ENCODE data around the gene ALG2. TPM values are rescaled to one million over a fixed set of nuclear protein-coding genes. Genes with fewer than 3 reads are reported as not detected.

The ALG2 gene
- total and polyA plus RNA-seq, 9 of the 15 experiments (the other 6 are each of a cell fraction or from before 2014, with no cell fraction given), result 4.9 to 41.9 (median 20.2) TPM

DNA sequence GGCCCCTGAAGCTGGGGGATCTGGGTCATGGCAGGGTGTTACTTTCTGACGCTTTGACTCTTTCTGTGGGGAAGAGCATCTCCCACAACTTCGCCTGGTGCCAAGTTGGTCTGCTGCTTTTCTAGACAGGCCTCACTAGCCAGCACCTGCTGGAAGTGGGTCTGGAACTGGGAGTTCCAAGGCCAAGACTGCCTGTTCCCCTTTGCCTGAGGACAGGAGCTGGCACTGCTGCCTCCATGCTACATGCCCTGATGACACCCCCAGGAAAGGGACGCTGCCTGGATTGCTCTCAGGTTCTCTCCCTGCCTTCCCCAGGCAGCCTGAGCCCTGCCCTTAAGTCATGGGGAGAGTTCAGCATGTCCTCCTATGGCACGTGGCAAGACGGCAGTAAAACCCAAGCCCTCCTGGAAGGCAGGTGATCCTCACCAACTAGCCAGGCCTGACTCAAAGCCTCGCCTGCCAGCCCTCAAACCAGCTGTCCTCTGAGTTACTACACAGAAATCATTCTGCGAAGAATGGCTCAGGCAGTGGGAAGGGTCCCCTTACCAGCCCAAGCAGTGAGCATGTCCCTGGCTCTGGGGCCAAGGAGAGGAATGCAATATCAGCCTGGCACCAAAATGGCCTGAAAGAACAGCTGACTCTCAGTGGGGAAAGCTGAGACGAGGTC, 36.1 kb upstream of the ALG2 start:
- WGBS (ENCODE audit: insufficient coverage, low coverage, missing lambda C conversion rate), result 37% methylated on average over 8 of the region's 8 CpGs
- POLR2A ChIA-PET, result interaction anchor here (0.6 to 1.1 kb wide), 3 partner anchors 35 to 1471 kb away, joined by 3 to 5 read pairs (median 3); partner anchors contain the start of genes ALG2 and SEC61B
- no peak overlapping the region for H3K9ac ChIP-seq (ENCODE audit: insufficient read depth in 1 of 2, low read depth in 2 of 2, low read length in 2 of 2)
- no peak overlapping the region for H3K4me3 ChIP-seq
- FAIRE-seq, result no peak
- no peaks in the 10 kb centered on the region for H3K9me3 ChIP-seq (replicated peaks; ENCODE audit: control insufficient read depth, insufficient read depth, low read depth, low read length)
- no peak overlapping the region for H2AFZ ChIP-seq (ENCODE audit: low read depth, low read length)
- H3K79me2 ChIP-seq (ENCODE audit: control insufficient read depth, insufficient read depth, low read length), result no peaks in the 10 kb centered on the region
- CTCF ChIA-PET (ENCODE audit: low intra/inter-chr PET ratio), result no interaction called here
- H3K4me2 ChIP-seq (ENCODE audit: insufficient read depth, low read length), result no peak overlapping the region
- H3K9me1 ChIP-seq (ENCODE audit: control insufficient read depth, insufficient read depth, low read length), result no peaks in the 10 kb centered on the region
- in situ Hi-C loops (cut with MboI) (loop anchor here (25.0 kb wide), 1 partner anchor 754 kb away; no protein-coding TSS in a partner anchor), intact Hi-C loops (cut with micrococcal nuclease) (no loop called here)
- H3K4me1 ChIP-seq (replicated peaks in 1 of 2; ENCODE audit: control insufficient read depth in 2 of 2, insufficient read depth in 2 of 2, low read length in 2 of 2), result peaks cover 8 to 13% of the 10 kb centered on the region in 2 experiments; a peak in 4 of 5 replicates
- H3K27ac ChIP-seq (ENCODE audit: extremely low read depth, low read depth, low read length), result no peak overlapping the region
- DNase-seq (ENCODE audit: extremely low read depth in 1 of 4, low spot score in 3 of 4), result no peak
- H4K20me1 ChIP-seq (replicated peaks; ENCODE audit: control insufficient read depth, insufficient read depth, low read length), result 0 out of 2 replicates have a peak, but pooled peaks cover 3% of the 10 kb centered on the region
- no TSS peak for BruUV-seq (replicated peaks)
- ATAC-seq, result no peak
- peaks cover 0 to 5% of the 10 kb centered on the region in 2 experiments; a peak in 2 of 5 replicates for H3K27me3 ChIP-seq (ENCODE audit: control insufficient read depth in 2 of 2, insufficient read depth in 2 of 2, low read length in 2 of 2)
- H3K36me3 ChIP-seq (ENCODE audit: control insufficient read depth, insufficient read depth, low read length), result no peaks in the 10 kb centered on the region
- TF ChIP-seq CHCHD3 (CRISPR knock-in tag; IDR thresholded peaks at IDR 0.05) (no peak), ZNF133 (CRISPR knock-in tag; IDR thresholded peaks at IDR 0.05) (no peak), ESRRB (CRISPR knock-in tag; IDR thresholded peaks at IDR 0.05; ENCODE audit: borderline replicate concordance) (no peak), POLR2G (IDR thresholded peaks at IDR 0.05; ENCODE audit: low read depth, low read length) (no peak), CHD1 (IDR thresholded peaks at IDR 0.05; ENCODE audit: low read length) (no peak), GTF2F1 (IDR thresholded peaks at IDR 0.05; ENCODE audit: low read depth, low read length) (no peak), ZNF431 (CRISPR knock-in tag; IDR thresholded peaks at IDR 0.05) (no peak)
- TF ChIP-seq, protein P1, sequence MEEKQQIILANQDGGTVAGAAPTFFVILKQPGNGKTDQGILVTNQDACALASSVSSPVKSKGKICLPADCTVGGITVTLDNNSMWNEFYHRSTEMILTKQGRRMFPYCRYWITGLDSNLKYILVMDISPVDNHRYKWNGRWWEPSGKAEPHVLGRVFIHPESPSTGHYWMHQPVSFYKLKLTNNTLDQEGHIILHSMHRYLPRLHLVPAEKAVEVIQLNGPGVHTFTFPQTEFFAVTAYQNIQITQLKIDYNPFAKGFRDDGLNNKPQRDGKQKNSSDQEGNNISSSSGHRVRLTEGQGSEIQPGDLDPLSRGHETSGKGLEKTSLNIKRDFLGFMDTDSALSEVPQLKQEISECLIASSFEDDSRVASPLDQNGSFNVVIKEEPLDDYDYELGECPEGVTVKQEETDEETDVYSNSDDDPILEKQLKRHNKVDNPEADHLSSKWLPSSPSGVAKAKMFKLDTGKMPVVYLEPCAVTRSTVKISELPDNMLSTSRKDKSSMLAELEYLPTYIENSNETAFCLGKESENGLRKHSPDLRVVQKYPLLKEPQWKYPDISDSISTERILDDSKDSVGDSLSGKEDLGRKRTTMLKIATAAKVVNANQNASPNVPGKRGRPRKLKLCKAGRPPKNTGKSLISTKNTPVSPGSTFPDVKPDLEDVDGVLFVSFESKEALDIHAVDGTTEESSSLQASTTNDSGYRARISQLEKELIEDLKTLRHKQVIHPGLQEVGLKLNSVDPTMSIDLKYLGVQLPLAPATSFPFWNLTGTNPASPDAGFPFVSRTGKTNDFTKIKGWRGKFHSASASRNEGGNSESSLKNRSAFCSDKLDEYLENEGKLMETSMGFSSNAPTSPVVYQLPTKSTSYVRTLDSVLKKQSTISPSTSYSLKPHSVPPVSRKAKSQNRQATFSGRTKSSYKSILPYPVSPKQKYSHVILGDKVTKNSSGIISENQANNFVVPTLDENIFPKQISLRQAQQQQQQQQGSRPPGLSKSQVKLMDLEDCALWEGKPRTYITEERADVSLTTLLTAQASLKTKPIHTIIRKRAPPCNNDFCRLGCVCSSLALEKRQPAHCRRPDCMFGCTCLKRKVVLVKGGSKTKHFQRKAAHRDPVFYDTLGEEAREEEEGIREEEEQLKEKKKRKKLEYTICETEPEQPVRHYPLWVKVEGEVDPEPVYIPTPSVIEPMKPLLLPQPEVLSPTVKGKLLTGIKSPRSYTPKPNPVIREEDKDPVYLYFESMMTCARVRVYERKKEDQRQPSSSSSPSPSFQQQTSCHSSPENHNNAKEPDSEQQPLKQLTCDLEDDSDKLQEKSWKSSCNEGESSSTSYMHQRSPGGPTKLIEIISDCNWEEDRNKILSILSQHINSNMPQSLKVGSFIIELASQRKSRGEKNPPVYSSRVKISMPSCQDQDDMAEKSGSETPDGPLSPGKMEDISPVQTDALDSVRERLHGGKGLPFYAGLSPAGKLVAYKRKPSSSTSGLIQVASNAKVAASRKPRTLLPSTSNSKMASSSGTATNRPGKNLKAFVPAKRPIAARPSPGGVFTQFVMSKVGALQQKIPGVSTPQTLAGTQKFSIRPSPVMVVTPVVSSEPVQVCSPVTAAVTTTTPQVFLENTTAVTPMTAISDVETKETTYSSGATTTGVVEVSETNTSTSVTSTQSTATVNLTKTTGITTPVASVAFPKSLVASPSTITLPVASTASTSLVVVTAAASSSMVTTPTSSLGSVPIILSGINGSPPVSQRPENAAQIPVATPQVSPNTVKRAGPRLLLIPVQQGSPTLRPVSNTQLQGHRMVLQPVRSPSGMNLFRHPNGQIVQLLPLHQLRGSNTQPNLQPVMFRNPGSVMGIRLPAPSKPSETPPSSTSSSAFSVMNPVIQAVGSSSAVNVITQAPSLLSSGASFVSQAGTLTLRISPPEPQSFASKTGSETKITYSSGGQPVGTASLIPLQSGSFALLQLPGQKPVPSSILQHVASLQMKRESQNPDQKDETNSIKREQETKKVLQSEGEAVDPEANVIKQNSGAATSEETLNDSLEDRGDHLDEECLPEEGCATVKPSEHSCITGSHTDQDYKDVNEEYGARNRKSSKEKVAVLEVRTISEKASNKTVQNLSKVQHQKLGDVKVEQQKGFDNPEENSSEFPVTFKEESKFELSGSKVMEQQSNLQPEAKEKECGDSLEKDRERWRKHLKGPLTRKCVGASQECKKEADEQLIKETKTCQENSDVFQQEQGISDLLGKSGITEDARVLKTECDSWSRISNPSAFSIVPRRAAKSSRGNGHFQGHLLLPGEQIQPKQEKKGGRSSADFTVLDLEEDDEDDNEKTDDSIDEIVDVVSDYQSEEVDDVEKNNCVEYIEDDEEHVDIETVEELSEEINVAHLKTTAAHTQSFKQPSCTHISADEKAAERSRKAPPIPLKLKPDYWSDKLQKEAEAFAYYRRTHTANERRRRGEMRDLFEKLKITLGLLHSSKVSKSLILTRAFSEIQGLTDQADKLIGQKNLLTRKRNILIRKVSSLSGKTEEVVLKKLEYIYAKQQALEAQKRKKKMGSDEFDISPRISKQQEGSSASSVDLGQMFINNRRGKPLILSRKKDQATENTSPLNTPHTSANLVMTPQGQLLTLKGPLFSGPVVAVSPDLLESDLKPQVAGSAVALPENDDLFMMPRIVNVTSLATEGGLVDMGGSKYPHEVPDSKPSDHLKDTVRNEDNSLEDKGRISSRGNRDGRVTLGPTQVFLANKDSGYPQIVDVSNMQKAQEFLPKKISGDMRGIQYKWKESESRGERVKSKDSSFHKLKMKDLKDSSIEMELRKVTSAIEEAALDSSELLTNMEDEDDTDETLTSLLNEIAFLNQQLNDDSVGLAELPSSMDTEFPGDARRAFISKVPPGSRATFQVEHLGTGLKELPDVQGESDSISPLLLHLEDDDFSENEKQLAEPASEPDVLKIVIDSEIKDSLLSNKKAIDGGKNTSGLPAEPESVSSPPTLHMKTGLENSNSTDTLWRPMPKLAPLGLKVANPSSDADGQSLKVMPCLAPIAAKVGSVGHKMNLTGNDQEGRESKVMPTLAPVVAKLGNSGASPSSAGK (IDR thresholded peaks at IDR 0.05), result no peak
- TF ChIP-seq, protein P2, sequence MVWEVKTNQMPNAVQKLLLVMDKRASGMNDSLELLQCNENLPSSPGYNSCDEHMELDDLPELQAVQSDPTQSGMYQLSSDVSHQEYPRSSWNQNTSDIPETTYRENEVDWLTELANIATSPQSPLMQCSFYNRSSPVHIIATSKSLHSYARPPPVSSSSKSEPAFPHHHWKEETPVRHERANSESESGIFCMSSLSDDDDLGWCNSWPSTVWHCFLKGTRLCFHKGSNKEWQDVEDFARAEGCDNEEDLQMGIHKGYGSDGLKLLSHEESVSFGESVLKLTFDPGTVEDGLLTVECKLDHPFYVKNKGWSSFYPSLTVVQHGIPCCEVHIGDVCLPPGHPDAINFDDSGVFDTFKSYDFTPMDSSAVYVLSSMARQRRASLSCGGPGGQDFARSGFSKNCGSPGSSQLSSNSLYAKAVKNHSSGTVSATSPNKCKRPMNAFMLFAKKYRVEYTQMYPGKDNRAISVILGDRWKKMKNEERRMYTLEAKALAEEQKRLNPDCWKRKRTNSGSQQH (CRISPR knock-in tag; IDR thresholded peaks at IDR 0.05), result no peak
